ENCODE measurements around the gene ANKRD33B.
"Not testable (repeated sequence)": the region's sequence is repeated elsewhere in the genome, so short reads cannot be mapped to it uniquely, and the experiment has no call there.

ANKRD33B gene

DNA sequence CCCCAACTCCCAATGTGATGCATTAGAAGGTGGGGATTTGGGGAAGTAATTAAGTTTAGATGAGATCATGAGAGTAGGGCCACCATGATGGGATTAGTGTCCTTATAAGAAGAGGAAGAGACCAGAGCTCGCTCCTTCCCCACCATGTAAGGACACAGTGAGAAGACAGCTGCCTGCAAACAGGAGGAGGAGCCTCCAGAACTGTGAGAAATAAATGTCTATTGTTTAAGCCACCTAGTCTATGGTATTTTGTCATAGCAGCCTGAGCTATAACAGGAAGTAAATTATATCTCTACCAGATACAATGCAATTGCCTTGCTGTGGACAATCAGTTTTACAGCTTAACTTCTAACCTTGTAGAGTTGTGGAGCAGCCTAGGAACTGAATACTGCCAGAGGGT, 58.0 kb downstream of the ANKRD33B start:
- no peak for DNase-seq (ENCODE audit: low read depth)

DNA sequence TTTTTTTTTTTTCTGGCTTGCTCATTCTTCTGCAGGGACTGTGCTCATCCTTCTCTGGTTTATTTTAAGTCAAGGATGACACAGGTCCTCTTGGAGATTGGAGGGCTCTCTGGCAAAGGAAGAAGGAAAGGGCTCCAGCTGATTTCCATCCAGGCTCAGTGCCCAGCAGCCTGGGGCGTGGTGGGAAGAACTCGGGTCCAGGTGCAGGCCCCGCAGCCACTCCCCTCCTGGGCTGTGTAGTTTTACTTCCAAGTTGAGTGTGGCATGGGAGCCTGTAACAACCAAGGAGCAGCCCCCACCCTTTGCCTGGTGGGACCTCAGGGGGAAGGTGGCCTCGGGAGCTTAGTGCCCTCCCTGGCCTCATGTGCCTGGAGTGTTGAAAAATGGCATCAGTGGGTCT, 58.9 kb downstream of the ANKRD33B start:
- DNase-seq (ENCODE audit: low read depth) = no peak

- no peak for DNase-seq (ENCODE audit: low read depth)
Measured at GRCh38 chr5:10623305-10623910, 59.5 kb downstream of the ANKRD33B start.

- no peak for DNase-seq (ENCODE audit: low read depth)
Measured at GRCh38 chr5:10624206-10624605, 60.3 kb downstream of the ANKRD33B start.

DNA sequence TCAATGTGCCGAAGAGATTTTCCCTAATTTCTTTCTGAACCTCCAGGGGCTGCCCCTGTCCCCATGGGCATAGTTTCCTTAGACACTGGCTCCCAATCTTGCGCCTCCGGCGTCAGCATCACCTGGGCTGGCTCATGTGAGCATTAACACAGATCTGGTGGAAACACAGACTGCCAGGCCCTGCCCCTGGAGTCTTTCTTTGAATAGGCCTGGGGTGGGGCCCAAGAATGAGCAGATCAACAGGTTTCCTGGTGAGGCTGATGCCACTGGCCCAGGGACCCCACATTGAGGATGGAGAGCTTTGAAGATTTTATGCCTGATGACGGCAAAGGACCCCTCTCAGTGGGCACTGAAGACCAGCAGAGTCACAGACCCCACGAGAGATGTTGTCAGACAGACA, 60.8 kb downstream of the ANKRD33B start:
- DNase-seq (ENCODE audit: low read depth) = no peak

GRCh38 chr5:10625700-10626472, 62.0 kb downstream of the ANKRD33B start:
- DNase-seq (ENCODE audit: low read depth) = no peak

DNA sequence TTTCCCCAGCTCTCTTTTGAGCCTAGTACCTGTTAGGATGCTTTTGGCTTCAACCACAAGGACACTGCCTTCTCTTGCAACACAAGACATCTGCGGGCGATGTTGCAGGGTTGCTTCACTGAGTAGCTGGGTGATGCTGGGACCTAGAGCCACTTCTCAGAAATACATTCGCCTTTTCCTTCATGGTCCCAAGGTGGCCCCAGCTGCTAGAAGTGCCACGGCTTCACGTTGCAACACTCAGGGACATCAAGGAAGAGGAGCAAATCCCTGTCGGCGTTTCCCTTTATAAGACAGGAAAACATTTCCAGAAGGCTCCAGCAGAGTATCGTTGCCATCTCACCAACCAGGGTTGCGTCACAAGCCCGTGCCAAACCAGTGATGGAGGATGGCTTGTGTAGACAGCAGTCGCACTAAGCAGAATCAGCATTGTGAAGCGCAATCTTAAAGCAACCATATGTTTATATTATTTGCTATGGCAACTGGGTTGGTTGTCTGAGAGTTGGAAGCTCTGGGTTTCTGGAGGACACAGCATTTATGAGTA, 62.7 kb downstream of the ANKRD33B start:
- DNase-seq (ENCODE audit: low read depth) = no peak

- no peak for DNase-seq (ENCODE audit: low read depth)
Measured at GRCh38 chr5:10627160-10627701, 63.4 kb downstream of the ANKRD33B start.

- no peak for DNase-seq (ENCODE audit: low read depth)
Measured at GRCh38 chr5:10628601-10629000, 64.7 kb downstream of the ANKRD33B start.

- DNase-seq (ENCODE audit: low read depth) = no peak
Measured at GRCh38 chr5:10629682-10630081, 65.8 kb downstream of the ANKRD33B start.

DNA sequence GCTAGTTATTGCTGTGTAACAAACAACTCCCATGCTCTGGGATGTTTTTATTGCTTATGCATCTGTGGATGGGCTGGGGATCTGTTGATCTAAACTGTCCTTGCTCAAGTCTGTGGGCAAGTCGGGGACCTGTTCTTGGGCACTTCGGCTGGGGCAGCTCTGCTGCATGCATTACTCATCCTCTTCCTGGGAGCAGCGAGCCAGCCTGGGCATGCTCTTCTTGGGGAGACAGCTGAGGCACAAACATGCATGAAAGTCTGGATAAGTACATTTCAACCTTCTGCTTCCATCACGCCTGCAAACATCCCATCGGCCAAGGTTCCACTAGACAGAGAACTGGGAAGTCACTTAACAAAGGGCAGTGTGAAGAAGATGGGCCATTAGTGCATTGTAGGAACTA, 66.3 kb downstream of the ANKRD33B start:
- DNase-seq (ENCODE audit: low read depth) = no peak

DNA sequence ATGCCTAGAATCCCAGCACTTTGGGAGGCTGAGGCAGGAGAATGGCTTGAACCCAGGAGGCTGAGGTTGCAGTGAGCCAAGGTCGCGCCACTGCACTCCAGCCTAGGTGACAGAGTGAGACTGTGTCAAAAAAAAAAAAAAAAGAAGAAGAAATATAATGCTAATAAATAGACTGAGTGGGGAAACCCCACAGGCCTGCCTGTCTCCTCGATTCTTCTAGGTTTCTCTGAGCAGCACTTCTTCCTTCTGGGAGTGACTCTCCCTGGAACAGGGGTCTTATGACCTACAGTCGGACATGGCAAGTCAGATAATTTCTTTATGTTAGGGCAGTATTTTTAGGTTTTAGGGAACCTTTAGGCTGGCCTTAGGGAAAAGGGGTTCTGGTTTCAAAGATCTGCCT, 66.9 kb downstream of the ANKRD33B start:
- DNase-seq (ENCODE audit: low read depth) = not testable (repeated sequence)

GRCh38 chr5:10631316-10631996, 67.6 kb downstream of the ANKRD33B start:
- no peak for DNase-seq (ENCODE audit: low read depth)

DNA sequence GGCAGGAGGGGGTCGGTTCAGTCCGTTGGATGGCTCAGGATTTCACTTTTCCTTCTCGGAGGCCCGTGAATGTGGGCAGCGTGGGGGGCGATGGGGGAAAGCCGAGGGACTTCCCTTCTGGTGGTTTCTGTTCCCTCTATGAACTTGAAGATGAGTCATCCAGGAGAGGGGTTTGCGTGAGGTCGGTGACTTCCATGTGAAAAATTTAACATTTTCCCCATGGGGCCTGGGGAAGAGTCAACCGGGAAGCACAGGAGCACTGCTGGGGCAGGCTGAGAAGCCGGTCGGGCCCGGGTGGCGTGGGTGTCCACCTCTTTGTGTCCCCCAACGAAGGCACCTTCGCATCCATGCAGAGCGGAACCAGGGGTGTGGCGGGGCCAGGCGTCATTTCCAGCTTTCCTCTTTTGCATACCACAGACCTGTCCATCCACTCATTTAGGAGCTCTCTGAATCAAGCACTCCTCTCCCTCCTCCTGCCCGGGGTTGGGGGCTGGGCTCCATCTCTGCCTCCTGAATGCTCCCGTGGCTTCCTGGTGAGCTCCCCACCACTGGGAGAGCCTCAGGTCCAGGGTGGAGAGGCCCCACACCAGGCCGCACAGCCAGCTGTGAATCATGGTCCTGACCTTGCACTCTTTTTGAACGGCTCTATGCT, 68.4 kb downstream of the ANKRD33B start:
- peak; percentile 19 for DNase-seq (ENCODE audit: low read depth)

GRCh38 chr5:10633271-10634049, 69.6 kb downstream of the ANKRD33B start:
- no peak for DNase-seq (ENCODE audit: low read depth)

DNA sequence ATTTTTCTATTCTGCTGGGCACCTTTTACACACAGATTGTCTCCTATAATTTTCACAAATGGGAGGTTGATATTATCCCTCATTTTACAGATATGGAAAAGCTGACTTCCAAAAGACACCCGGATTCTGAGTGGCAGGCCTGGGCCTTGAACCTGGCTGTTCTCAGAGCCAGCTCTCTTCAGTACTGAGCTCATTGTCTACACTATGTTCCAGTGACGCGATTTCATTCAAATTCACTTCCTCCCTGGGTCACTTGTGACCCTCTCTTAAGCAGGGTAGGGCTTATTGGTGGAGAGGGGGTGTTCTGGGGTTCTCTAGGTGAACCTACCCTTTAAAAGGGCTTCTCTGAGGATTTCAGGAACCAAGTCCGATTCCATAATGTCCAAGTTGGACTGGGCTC, 70.2 kb downstream of the ANKRD33B start:
- DNase-seq (ENCODE audit: low read depth) = no peak

DNA sequence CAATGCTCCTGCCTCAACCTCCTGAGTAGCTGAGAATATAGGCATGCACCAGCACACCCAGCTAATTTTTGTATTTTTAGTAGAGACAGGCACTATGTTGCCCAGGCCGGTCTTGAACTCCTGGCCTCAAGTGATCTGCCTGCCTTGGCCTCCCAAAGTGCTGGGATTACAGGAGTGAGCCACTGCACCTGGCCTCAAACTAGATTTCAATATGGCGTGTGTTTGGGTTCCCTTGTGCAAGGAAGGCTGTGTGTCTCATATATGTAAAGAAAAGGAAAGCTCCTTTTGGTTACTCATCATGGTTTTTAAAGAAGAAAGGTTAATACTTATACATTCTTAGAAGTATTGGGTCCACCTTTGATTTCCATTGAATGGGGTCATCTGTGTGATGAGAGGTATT, 70.7 kb downstream of the ANKRD33B start:
- DNase-seq (ENCODE audit: low read depth) = no peak

- peak; percentile 56 for DNase-seq (ENCODE audit: low read depth)
Measured at GRCh38 chr5:10635257-10635866, 71.5 kb downstream of the ANKRD33B start.

DNA sequence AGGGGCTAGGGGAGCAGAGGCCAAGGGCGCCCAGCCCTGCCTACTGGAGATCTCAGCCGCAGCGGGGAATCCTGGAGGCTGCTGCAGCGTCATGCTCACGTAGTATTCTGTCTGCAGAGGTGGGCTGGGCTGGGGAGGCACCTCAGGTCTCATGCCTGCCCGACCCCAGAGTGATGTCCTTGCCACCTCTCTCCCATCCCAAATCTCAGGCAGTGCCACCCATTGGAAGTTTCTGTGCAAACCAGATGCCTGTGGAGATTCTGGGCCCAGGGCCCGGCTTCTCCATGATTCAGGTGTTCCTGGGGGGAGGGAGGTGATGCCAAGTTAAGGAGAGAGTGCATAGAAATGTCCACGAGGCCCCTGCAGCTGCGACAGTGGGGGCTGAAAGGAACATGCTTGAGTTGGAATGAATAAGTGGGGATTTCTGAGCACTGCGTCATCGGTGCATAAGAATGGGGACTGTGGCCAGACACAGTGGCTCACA, 72.0 kb downstream of the ANKRD33B start:
- DNase-seq (ENCODE audit: low read depth) = no peak

GRCh38 chr5:10636363-10637142, 72.7 kb downstream of the ANKRD33B start:
- DNase-seq (ENCODE audit: low read depth) = no peak

Measured in HS-5 (cell line).